OCI-LY7 (cell line): Measurements from ENCODE around the gene CTDNEP1. TPM values are rescaled to one million over a fixed set of nuclear protein-coding genes. Genes with fewer than 3 reads are reported as not detected.
A peak's percentile ranks its signal among the peaks of the same experiment; 100 is the strongest.

Experiments
- BruUV-seq: library from RNA; stranded (reverse); fragments of 400-500 nt; replicated peaks from 2 replicates; lab custom pipeline; 2021; lab: Mats Ljungman, UMichigan
- CTCF ChIA-PET: fragments of 300-600 bp; sonication (Branson Sonifier 250); formaldehyde crosslinking; loops from one replicate; lab custom pipeline; 2022; ENCODE audit warnings: antibody characterized with exemption; ENCODE audit not compliant: unreplicated experiment; lab: Charles Lee
- POLR2A ChIA-PET: fragments of 300-600 bp; sonication (Branson Sonifier 250); formaldehyde crosslinking; loops from one replicate; lab custom pipeline; 2022; ENCODE audit warnings: antibody characterized with exemption; lab: Charles Lee
- DNase-seq: peaks from one replicate; pipeline ENCODE4 v3.0.0-alpha.2; 2015; ENCODE audit warnings: low spot score
- H2AFZ ChIP-seq: fragments of 200-600 bp; sonication (generic), shearing (Covaris generic); 2 replicates; pipeline ENCODE4 v1.6.1; 2014; ENCODE audit warnings: mild to moderate bottlenecking, antibody characterized with exemption, low read length, moderate library complexity
- H3K27ac ChIP-seq: fragments of 200-600 bp; sonication (generic); 2 replicates; pipeline ENCODE4 v1.5.1; 2014; ENCODE audit warnings: mixed run types, low read depth, mild to moderate bottlenecking, moderate library complexity, low read length, inconsistent platforms; ENCODE audit not compliant: poor library complexity, severe bottlenecking
- H3K36me3 ChIP-seq: fragments of 200-600 bp; sonication (generic); 2 replicates; pipeline ENCODE4 v1.6.1; 2014; ENCODE audit warnings: mild to moderate bottlenecking, antibody characterized with exemption, low read length, moderate library complexity, mixed read lengths; ENCODE audit not compliant: insufficient read depth
- H3K4me1 ChIP-seq: fragments of 200-600 bp; sonication (generic); 2 replicates; pipeline ENCODE4 v1.5.1; 2014; ENCODE audit warnings: mild to moderate bottlenecking, low read length; ENCODE audit not compliant: insufficient read depth, poor library complexity, severe bottlenecking
- H3K4me2 ChIP-seq: fragments of 200-600 bp; sonication (generic); 2 replicates; pipeline ENCODE4 v1.6.1; 2014; ENCODE audit warnings: mild to moderate bottlenecking, low read length
- H3K4me3 ChIP-seq: fragments of 200-600 bp; sonication (generic); 2 replicates; pipeline ENCODE4 v1.5.1; 2014; ENCODE audit warnings: mild to moderate bottlenecking, low read depth, low read length; ENCODE audit not compliant: poor library complexity, severe bottlenecking
- H3K79me2 ChIP-seq: fragments of 200-600 bp; sonication (generic); 2 replicates; pipeline ENCODE4 v1.6.1; 2016; ENCODE audit warnings: low read depth, mild to moderate bottlenecking, low read length, moderate library complexity, mixed read lengths; ENCODE audit not compliant: insufficient read depth
- H3K9me2 ChIP-seq: fragments of 200-600 bp; sonication (generic); 2 replicates; pipeline ENCODE4 v1.6.1; 2016; ENCODE audit warnings: mild to moderate bottlenecking, low read length, mixed read lengths; ENCODE audit not compliant: insufficient read depth
- H3K9me3 ChIP-seq: fragments of 200-600 bp; sonication (generic); 2 replicates; pipeline ENCODE4 v1.6.1; 2014; ENCODE audit warnings: mild to moderate bottlenecking, mixed run types, low read length, mixed read lengths
- H4K20me1 ChIP-seq: fragments of 200-600 bp; sonication (generic); 2 replicates; pipeline ENCODE4 v1.6.1; 2014; ENCODE audit warnings: mild to moderate bottlenecking, antibody characterized with exemption, low read length, moderate library complexity, mixed read lengths; ENCODE audit not compliant: insufficient read depth
- EZH2phosphoT487 ChIP-seq: fragments of 200-600 bp; sonication (generic); IDR thresholded peaks from 2 replicates; pipeline ENCODE4 v1.6.1; 2018; ENCODE audit warnings: low read depth, borderline replicate concordance, mild to moderate bottlenecking, mixed run types, antibody characterized with exemption, low read length, moderate library complexity, mixed read lengths
- intact Hi-C: fragments of 100-400 bp; cut with micrococcal nuclease; formaldehyde crosslinking; loops from one replicate; pipeline ENCODE4 v1.10.0; 2022; ENCODE audit not compliant: unreplicated experiment
- total RNA-seq, 2 experiments: library from RNA; depleted of rRNA in 1 of 2; stranded (reverse); fragments of >200 nt in 1 of 2; shearing (Covaris generic) in 1 of 2; gene quantifications; 2 replicates each; pipeline ENCODE4 v1.2.3, GENCODE V29; 2014 to 2022
- TF ChIP-seq, protein P1 (sequence below): fragments of 200-600 bp; sonication (generic); conservative IDR thresholded peaks from 2 replicates; pipeline ENCODE4 v1.5.1; 2014; ENCODE audit warnings: mild to moderate bottlenecking, antibody characterized with exemption, low read length, moderate library complexity, mixed read lengths

The CTDNEP1 gene
- total RNA-seq, 2 experiments from 2014 or later: 52.1 to 173 TPM

DNA sequence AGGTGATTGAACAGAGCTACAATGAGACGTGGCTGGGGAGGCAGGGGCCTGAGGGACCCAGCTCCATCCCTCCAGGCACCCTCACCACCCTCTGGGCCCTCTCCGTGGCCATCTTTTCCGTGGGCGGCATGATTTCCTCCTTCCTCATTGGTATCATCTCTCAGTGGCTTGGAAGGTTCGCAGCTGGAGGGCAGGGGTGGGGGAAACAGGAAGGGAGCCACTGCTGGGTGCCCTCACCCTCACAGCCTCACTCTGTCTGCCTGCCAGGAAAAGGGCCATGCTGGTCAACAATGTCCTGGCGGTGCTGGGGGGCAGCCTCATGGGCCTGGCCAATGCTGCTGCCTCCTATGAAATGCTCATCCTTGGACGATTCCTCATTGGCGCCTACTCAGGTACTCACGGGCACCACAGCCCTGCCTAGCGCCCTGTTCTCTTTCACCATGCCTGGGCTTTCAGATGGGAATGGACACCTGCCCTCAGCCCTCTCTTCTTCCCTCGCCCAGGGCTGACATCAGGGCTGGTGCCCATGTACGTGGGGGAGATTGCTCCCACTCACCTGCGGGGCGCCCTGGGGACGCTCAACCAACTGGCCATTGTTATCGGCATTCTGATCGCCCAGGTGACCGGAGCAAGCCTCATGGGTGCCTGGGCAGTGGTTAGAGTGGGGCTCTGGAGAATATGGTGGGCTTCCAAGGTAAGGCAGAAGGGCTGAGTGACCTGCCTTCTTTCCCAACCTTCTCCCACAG, 32.1 kb upstream of the CTDNEP1 start:
- DNase-seq: no peak
- no peak for TF ChIP-seq EZH2phosphoT487
- TF ChIP-seq, protein P1, sequence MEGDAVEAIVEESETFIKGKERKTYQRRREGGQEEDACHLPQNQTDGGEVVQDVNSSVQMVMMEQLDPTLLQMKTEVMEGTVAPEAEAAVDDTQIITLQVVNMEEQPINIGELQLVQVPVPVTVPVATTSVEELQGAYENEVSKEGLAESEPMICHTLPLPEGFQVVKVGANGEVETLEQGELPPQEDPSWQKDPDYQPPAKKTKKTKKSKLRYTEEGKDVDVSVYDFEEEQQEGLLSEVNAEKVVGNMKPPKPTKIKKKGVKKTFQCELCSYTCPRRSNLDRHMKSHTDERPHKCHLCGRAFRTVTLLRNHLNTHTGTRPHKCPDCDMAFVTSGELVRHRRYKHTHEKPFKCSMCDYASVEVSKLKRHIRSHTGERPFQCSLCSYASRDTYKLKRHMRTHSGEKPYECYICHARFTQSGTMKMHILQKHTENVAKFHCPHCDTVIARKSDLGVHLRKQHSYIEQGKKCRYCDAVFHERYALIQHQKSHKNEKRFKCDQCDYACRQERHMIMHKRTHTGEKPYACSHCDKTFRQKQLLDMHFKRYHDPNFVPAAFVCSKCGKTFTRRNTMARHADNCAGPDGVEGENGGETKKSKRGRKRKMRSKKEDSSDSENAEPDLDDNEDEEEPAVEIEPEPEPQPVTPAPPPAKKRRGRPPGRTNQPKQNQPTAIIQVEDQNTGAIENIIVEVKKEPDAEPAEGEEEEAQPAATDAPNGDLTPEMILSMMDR: no peak
- no peaks in the 10 kb centered on the region for H3K9me2 ChIP-seq
- H4K20me1 ChIP-seq: no peaks in the 10 kb centered on the region
- H3K4me1 ChIP-seq: peaks cover 41% of the 10 kb centered on the region
- ChIA-PET CTCF (no interaction called here), POLR2A (no interaction called here)
- no peak overlapping the region for H3K27ac ChIP-seq
- no TSS peak for BruUV-seq
- H3K36me3 ChIP-seq: no peaks in the 10 kb centered on the region
- no peak overlapping the region for H2AFZ ChIP-seq
- no peaks in the 10 kb centered on the region for H3K79me2 ChIP-seq
- intact Hi-C loops: no loop called here
- H3K9me3 ChIP-seq: no peaks in the 10 kb centered on the region
- no peak overlapping the region for H3K4me3 ChIP-seq
- no peak overlapping the region for H3K4me2 ChIP-seq

DNA sequence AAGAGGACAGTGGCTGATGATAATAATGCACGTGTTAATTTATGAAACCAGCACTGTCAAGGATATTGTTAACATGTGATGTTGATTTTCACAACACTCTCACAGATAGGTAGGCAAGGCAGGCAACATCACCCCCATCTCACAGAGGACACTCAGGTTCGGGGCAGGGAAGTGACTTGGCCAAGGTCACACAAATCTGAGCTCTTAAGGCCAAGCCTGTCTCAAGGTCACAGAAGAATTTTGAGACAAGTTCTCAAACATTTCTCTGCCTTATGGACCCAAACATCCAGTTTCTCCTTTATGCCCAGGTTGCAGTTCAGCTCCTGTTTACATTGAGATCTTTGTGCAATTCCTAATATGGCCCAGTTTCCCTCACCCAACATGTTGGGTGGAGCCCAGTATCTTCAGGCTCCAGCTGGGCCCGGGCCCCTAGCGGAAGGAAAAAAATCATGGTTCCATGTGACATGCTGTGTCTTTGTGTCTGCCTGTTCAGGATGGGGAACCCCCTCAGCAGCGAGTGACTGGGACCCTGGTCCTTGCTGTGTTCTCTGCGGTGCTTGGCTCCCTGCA, 31.3 kb upstream of the CTDNEP1 start:
- Histone ChIP-seq H4K20me1 (no peaks in the 10 kb centered on the region), H3K4me1 (peaks cover 41% of the 10 kb centered on the region), H3K9me3 (no peaks in the 10 kb centered on the region), H2AFZ (peak overlapping the region; percentile 13; the same call in 1 of the 2 replicates), H3K79me2 (no peaks in the 10 kb centered on the region), H3K27ac (no peak overlapping the region), H3K4me3 (no peak overlapping the region), H3K36me3 (no peaks in the 10 kb centered on the region), H3K9me2 (no peaks in the 10 kb centered on the region), H3K4me2 (no peak overlapping the region; the same call in 1 of the 2 replicates)
- intact Hi-C loops: no loop called here
- no TSS peak for BruUV-seq
- no peak for DNase-seq
- TF ChIP-seq, protein P1: peak; percentile 32; the same call in 1 of the 2 replicates
- no peak for TF ChIP-seq EZH2phosphoT487
- CTCF ChIA-PET: interaction anchor here (0.5 to 0.6 kb wide), 2 partner anchors 250 to 939 kb away, joined by 3 read pairs; no protein-coding TSS in a partner anchor
- POLR2A ChIA-PET: no interaction called here
